GM18868 (cell line): Measurements from ENCODE around the gene ATP8B3.

ENCODE experiments used
- ATAC-seq: cut with Tn5 transposase; IDR thresholded peaks from one replicate; pipeline ENCODE4 v1.9.1; 2021; ENCODE audit warnings: mild to moderate bottlenecking, moderate library complexity; ENCODE audit not compliant: unreplicated experiment

ATP8B3 gene

GRCh38 chr19:1837222-1837565, 25.1 kb upstream of the ATP8B3 start:
- ATAC-seq, result no peak

GRCh38 chr19:1836458-1837221, 24.6 kb upstream of the ATP8B3 start:
- ATAC-seq, result no peak

GRCh38 chr19:1833540-1833939, 21.5 kb upstream of the ATP8B3 start:
- no peak for ATAC-seq

- no peak for ATAC-seq
Measured at GRCh38 chr19:1832046-1832663, 20.1 kb upstream of the ATP8B3 start.

GRCh38 chr19:1830978-1831377, 18.9 kb upstream of the ATP8B3 start:
- no peak for ATAC-seq

- no peak for ATAC-seq
Measured at GRCh38 chr19:1830568-1830967, 18.5 kb upstream of the ATP8B3 start.

GRCh38 chr19:1829958-1830357, 17.9 kb upstream of the ATP8B3 start:
- ATAC-seq, result no peak

GRCh38 chr19:1828279-1829238, 16.5 kb upstream of the ATP8B3 start:
- ATAC-seq, result no peak

GRCh38 chr19:1827566-1828278, 15.6 kb upstream of the ATP8B3 start:
- ATAC-seq, result no peak

GRCh38 chr19:1826557-1827521, 14.8 kb upstream of the ATP8B3 start:
- no peak for ATAC-seq

- ATAC-seq, result no peak
Measured at GRCh38 chr19:1825909-1826556, 14.0 kb upstream of the ATP8B3 start.

- no peak for ATAC-seq
Measured at GRCh38 chr19:1824252-1824622, 12.2 kb upstream of the ATP8B3 start.

- no peak for ATAC-seq
Measured at GRCh38 chr19:1823539-1824251, 11.6 kb upstream of the ATP8B3 start.

- no peak for ATAC-seq
Measured at GRCh38 chr19:1823020-1823419, 10.9 kb upstream of the ATP8B3 start.

GRCh38 chr19:1822210-1822609, 10.1 kb upstream of the ATP8B3 start:
- ATAC-seq, result no peak

- ATAC-seq, result no peak
Measured at GRCh38 chr19:1819341-1820255, 7.5 kb upstream of the ATP8B3 start.

- ATAC-seq, result no peak
Measured at GRCh38 chr19:1818549-1819195, 6.6 kb upstream of the ATP8B3 start.
